AG09319 (cell line): ENCODE measurements around the gene PLA2G12A.
A peak's percentile ranks its signal among the peaks of the same experiment; 100 is the strongest.

ENCODE experiments used
- DNase-seq: peaks from one replicate; pipeline ENCODE4 v3.0.0-alpha.2; 2010; ENCODE audit warnings: low read depth; ENCODE audit errors: extremely low read depth
- CTCF ChIP-seq: IDR thresholded peaks from 2 replicates; pipeline ENCODE4 v1.5.1; 2011; ENCODE audit warnings: low read depth, mild to moderate bottlenecking, inconsistent platforms, low read length, moderate library complexity

The PLA2G12A gene

GRCh38 chr4:109729718-109730618 is at the start of gene PLA2G12A:
TSS of gene PLA2G12A (minus strand) at chr4:109730070. CDS start at chr4:109729809, 261 bp downstream.
- DNase-seq = peak; percentile 18
- no peak; the same call in none of the 2 replicates for TF ChIP-seq CTCF

- DNase-seq = no peak
- no peak for TF ChIP-seq CTCF
These were observed 35.0 kb upstream of the PLA2G12A start for GRCh38 chr4:109764789-109765402.

GRCh38 chr4:109764376-109764775 is 34.5 kb upstream of the PLA2G12A start:
- no peak for DNase-seq
- no peak for TF ChIP-seq CTCF

- no peak for DNase-seq
- TF ChIP-seq CTCF = no peak
These were observed 30.8 kb upstream of the PLA2G12A start for GRCh38 chr4:109760682-109761081.

DNA sequence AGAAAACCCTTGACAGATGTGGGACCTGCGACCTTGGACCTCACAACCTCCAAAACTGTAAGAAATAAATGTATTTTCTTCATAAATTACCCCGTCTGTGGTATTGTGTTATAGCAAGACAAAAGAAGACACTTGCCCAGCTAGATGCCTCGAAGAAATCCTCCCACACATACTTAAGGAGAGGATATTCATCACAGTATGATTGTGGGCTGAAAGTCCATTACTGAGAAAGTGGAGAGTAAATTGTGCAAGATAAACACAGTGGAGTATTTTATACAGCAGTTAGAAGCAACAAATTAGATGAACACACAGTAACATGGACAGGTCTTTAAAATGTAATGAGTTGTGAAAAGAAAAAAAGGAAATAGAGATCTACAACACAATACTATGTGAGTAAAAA is 25.8 kb upstream of the PLA2G12A start:
- TF ChIP-seq CTCF = no peak
- no peak for DNase-seq

DNA sequence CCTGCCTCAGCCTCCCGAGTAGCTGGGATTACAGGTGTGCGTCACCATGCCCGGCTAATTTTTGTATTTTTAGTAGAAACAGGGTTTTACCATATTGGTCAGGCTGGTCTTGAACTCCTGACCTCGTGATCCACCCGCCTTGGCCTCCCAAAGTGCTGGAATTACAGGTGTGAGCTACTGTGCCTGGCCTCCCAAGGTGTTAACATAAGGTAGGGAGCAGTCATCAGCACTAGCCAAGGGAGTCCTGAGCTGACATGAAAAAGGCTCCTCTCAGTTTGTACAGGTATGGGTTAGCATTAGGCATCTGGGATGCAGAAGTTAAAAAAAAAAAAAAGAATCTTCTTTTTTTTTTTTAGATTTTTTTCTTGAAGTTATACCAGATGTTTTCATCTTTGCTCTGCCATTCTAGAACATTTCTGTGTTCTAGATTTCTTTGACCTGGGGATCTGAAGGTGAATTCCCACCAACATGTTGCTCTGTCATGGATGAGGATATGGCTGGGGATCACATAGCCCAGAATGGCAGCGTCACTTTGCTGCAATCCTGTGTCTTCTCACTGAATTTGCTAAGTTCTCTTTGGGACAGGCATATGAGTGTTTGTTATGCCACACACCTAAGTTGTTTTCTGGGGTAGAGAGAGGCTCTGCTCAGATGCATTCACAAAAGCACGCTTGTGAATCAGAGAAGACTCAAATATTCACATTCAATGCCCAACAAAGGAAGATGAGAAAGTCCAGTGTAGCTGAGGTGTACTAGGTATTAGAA is 24.4 kb upstream of the PLA2G12A start:
- no peak for TF ChIP-seq CTCF
- no peak for DNase-seq

GRCh38 chr4:109752525-109752924 is 22.7 kb upstream of the PLA2G12A start:
- DNase-seq = no peak
- TF ChIP-seq CTCF = no peak
